Embryonic facial prominence (tissue), 1 donor: ENCODE measurements around the gene PITPNB.

Experiments
- DNase-seq: peaks from one replicate; pipeline ENCODE4 v3.0.0-alpha.2; 2016; ENCODE audit errors: extremely low spot score

Gene PITPNB

DNA sequence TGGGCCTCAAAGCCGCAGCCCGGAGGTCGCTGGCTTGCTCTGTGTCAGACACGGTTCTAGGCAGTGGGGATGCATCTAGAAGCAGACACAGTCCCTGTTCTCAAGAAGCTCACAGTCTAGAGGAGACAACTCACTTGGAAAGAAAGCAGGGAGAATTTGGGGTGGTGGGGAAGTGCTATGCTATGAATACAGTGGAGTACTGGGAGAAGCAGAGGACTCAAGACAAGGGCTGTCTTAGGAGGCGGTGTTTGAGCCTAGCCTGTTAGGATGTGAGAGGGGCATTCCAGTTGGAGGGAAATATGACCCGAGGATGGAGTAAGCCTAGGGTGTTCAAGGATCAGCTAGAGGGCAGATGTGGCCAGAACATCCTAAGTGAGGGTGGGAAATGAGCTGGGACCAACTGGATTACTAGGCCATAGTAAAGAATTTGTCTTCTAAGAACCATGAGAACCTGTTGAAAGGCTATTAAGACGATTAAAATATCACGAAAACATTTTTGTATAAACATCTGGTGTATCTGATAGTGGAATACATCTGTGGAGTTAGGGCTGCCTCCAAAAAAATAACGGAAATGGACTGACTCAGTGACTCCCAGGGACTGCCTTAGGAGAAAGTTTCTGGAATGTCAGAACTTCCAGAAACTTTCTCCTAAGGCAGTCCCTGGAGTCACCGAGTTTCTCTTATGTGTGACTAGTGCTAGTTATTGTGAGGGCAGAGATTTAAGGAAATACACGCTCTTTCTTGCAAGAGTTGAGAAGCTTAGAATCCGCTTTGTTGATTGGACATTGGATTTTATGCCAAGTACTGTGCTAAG lies 1.1 kb upstream of the PITPNB start:
- DNase-seq: no peak

DNA sequence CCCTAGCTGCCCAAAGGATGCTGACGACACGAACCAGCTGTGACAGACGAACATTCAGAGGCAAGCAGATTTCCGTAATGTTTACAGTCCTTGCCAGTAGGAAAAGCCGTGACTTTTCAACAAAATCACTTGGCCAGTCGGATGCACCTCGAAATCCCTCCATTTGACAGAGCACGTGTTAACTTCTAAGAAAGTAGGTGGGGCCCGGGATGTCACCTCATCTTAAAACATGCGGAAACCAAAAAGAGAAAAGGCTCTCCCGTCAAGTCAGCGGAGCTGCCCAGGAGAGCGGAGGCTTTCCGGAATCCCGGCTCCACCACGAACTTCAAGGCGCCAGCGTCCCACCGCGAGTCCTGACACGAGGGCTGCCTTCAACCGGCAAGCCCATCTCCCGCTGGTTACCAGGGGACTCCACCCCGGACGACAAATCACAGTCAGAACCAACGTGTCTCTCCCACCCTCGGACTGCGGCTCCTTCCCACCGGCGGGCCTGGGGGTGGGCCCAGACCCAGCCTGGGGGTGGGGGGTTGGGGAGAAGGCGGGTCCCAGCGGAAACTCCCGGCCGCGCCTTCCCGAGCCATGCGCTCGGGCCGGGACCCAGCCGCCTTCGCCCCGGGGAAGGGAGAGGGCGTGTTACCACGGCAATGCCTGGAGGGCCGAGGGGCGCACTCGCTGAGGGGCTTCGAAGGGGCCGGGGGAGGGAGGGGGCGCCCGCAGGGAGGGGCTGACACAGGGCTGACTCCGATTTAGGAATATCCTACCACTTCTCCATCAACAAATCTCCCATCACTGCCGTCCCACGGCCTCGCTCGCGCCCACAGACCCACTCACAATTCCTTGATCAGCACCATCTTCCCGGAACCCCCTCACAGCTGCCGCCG lies 475 bp downstream of the PITPNB start:
- peak; percentile 44 for DNase-seq

DNA sequence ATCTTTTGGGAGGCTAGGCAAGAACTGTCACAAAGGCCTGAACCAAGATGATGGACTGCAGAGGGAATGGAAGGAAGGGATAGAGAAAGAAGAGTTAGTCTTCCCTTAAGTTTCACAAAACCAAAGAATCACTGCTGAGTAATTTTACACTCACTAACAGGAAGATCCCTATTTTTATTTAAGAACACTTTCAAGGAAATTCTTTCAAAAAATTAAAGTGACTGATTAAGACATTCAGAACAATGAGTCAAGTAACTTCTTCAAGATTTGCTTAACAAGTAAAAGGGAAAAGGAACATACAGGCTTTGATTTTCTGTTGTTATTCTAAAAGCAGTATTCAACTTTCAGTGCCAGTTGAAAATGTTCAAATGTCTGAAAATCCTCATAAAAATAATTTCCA lies 3.1 kb downstream of the PITPNB start:
- DNase-seq: no peak

DNA sequence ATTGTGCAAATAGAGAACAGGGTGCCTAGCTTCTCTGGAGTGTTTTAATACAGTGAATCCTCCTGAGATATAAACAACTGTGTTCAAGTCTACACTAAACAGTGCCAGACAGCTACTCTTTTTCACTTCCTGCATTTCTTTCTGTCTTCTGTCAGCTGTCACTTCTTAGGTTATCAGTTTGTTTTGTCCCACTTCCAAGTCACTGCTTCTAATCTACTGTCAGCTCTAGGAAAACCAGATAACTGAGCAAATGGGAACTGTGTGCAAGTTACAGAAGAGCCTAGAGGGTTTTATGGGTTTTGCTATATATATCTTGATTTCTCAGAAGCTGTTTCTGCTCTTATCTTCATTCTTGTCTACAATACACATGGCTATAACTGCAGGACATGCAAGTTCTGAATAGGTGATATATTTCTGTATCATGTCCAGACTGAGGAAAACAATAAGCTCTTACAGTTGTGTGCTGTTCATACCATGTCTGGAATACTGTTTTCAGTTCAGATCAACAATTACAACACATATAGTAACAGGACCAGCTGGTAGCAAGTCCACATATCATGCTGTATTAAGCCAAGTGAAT lies 5.8 kb downstream of the PITPNB start:
- no peak for DNase-seq

GRCh38 chr22:27912101-27912500 lies 7.0 kb downstream of the PITPNB start:
- DNase-seq: no peak

- DNase-seq: no peak
Observed at GRCh38 chr22:27911330-27911729, 7.7 kb downstream of the PITPNB start.

GRCh38 chr22:27906241-27906640 lies 12.8 kb downstream of the PITPNB start:
- no peak for DNase-seq

- no peak for DNase-seq
Observed at GRCh38 chr22:27905653-27906052, 13.4 kb downstream of the PITPNB start.

DNA sequence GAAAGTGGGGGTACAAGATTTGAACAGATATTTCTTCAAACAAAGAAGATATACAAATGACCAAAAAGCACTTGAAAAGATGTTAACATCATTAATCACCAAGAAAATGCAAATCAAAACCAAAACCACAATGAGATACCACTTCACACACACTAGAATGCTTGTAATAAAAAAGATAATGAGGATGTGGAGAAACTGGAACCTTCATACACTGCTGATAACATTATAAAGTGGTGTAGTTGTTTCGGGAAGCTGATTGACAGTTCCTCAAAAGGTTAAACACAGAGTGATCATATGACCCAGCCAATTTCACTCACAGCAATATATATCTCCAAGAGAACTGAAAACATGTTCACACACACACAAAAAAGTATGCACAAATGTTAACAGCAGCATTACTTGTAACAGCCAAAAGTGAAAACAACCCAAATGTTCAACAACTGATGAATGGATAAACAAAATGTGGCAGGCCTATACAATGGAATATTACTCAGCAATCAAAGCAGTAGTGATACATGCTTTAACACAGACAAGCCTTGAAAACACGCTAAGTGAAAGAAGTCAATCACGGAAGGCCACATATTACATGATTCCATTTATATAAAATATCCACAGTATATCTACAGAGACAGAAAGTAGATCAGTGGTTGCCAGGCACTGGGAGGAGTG lies 15.1 kb downstream of the PITPNB start:
- no peak for DNase-seq

DNA sequence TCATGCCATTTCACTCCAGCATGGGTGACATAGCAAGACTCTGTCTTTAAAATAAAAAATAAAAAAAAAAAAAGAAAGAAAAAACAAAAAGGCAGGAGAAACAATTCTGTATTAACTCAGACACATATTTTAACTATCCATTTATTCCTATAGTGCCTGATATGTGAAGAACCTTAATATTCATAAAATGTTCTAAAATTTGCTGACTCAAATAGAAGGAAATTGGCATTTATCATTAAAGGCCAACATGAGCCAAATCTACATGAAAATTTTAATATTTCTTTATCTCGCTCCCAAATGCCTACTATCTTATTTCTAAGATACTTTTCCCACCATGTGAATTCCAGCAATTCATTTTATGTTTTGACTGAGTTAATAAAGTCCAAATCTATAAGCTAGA lies 18.9 kb downstream of the PITPNB start:
- no peak for DNase-seq

DNA sequence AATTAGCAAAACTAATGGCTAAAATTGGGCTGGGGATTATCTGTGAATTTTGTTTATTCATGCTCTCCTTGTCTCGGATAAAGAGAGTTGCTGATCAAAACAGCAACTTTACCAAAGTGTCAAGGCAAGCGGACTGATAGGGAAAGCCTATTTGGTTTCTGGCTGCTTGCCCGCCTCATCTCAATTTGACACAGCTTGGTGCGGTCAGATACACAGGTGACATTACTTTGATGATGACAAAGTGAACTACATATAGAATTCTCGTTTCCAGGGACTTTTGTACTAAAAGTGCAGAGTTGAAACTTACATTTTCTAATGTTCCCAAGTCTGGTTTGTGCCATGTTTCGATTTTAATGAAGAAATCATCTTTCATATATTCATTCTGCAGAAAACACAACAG lies 22.8 kb downstream of the PITPNB start:
- no peak for DNase-seq

- DNase-seq: no peak
Observed at GRCh38 chr22:27895600-27895999, 23.5 kb downstream of the PITPNB start.

GRCh38 chr22:27892811-27893210 lies 26.2 kb downstream of the PITPNB start:
- DNase-seq: no peak

DNA sequence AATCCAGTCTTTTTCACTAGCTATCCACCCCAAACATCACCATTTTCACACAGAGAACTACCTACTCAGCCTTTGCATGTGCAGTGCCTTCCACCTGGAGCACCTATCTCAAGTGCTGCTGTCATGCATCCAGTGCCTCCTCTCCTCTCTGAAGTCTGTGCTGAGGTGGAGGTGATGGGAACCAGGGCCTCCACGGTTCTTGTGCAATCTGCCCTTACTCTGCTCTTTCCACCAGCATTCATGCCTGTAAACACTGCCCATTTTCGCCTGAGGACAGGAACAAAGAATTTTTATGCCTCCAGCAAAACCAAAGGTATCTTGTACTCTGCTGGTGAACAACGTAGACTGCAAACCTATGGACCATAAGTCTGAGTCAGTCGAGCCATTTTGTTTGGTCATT lies 27.0 kb downstream of the PITPNB start:
- DNase-seq: no peak

DNA sequence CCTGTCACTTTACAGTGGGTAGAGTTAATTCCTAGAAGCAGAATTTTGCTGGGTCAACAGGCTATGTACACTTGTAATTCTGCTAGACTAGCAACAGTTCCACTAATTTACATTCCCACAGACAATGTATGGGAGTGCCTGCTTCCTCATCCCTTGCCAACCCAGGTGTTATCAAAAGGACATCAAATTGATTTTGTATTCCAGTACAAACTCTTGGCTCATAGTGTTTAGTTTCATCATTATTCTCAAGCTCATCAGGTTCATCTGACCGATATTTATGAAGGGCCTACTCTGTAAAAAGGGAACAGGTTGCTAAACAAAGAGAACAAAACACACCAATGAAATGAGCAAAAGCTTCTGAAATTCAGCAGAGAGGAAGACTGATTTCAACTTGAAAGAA lies 30.7 kb downstream of the PITPNB start:
- no peak for DNase-seq

GRCh38 chr22:27886843-27887151 lies 32.3 kb downstream of the PITPNB start:
- no peak for DNase-seq

DNA sequence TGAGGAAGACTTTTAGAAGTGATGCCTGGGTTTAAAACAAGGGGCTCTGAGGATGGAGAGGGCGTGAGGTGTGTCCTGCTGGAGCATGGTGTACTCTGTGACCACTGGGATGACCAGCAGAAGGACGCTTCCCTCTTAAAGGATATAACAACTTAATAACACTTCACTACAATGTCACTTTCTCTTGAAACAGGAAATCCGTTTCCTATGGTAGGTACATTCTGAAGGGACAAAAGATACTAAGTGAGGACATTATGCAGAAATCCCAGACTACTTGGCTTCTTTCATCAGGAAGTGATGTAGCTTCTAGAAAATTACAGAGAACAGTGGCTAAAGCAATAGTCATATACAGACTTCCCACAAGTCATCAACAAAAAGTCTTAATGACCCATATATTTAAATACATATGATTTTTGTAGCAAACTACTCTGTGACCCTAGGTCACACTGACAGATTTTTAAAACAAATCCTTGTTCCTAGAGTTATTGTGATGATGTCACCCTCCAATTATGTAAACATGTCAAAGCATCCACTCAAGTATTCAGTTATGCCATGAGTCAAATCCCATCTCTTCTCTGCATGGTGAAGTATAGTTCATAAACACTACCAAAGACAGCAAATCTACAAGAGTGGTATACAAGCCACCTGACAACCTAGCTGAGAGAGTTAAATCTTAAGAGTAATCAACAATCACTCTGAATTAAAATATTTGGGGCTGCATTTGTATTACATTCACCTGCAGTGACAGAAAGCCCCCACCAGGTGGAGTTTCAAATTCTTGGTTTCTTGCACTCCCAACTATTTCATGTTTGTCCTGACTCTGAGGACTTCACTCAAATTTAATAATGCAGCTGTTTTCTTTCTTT lies 32.8 kb downstream of the PITPNB start:
- DNase-seq: no peak

DNA sequence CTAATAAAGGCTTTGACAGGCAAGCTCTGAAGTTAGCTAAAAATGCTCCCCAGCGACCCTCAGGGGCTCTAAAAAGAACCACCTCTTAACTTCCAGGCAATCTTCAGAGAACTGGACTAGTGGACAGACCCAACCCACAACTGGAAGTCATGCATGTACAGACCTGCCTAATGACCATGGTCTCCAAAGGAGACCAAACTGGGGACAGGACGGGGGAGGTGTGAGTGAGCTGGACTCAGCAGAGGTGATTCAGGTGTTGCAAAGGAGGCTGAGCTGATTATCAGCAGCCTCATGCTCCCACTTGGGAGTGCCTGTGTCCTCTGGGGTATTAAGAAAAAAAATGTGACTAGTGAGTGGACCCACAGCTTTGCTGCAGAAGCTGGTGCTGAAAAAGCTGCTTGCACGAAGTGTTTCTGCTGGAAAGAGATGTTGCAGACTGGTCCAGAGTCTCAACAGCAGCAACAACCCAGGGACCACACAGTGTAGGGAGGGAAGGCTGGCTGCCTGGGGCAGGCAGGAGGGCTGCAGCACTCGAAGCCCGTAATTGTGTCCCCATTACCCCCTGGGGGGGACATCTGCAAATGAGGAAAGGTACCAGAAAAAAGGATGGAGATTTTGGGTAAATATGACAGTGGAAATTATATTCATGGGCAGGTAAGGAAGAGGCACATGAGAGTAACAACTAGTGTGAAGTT lies 35.3 kb downstream of the PITPNB start:
- no peak for DNase-seq

GRCh38 chr22:27882507-27883290 lies 36.4 kb downstream of the PITPNB start:
- no peak for DNase-seq

DNA sequence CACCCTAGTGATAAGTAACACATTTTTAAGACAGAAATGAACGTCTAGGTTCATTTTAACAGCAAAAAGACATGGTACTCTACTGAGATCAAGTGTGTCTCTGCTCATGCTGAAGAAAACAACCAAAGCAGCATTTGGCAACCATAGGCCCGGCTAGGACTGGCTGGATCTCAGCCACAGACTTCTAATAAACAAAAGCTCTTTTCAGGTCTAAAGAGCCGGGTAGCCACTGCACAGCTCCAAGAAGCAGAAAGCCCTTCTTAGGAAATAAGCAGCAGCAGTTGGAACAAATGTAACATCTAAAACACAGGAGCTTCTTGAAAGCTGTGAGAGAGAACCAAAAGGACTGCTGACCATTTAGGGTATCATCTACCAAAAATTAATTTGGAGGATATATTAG lies 37.6 kb downstream of the PITPNB start:
- DNase-seq: no peak
